GM04503 (cell line): Measurements from ENCODE around the gene KIFC3.
"Not testable (repeated sequence)": the region's sequence is repeated elsewhere in the genome, so short reads cannot be mapped to it uniquely, and the experiment has no call there.

Source experiments
- DNase-seq: peaks from one replicate; pipeline ENCODE4 v3.0.0-alpha.2; 2012; ENCODE audit warnings: low read depth

Gene KIFC3

GRCh38 chr16:57804111-57804837, 2.0 kb upstream of the KIFC3 start:
- DNase-seq: no peak

GRCh38 chr16:57803134-57803990, 1.1 kb upstream of the KIFC3 start:
- no peak for DNase-seq

GRCh38 chr16:57801809-57802340, 416 bp downstream of the KIFC3 start:
- no peak for DNase-seq

- peak; percentile 42 for DNase-seq
These were observed 1.0 kb downstream of the KIFC3 start for GRCh38 chr16:57801098-57801808.

DNA sequence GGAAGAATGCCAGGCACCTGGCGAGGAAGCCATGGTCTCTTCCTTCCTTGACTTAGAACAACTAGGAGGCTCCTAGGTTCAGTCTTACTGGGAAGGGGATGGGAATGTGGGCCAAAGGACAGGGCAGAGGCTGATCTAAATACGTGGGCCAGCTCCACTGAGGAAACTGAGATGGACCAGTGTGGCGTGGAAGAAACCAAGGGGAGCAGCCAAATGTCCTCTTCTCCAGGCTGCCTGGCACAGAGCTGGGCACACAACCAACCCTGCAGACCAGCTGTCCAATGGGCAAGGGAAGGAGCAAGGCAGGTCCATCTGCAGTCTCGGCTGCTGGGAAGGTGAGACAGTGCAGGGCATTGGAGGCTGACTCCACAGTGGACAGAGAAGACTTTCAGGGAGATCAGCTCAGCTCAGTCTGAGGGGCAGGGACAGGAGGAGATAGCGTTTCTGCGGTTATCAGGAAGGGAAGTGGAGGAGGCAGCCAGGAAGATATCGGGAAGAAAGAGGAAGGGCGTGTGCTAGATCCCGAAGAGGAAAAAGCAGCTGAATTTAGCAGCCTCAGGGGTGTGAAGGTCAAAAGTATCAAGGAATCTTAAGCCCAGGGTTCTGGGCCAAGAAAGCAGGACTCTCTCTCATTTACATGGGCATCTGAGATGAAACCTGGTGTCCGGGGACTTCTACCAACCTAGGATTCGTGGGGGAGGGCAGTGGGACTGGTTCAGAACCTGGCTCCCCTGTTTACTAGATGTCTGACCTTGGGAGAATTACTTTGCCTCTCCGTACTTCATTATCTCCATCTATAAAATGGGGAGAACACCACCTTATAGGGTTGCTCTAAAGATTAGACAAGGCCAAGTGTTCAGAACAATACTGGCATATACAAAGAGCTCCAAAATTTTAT, 1.8 kb downstream of the KIFC3 start:
- no peak for DNase-seq

- DNase-seq: no peak
These were observed 2.6 kb downstream of the KIFC3 start for GRCh38 chr16:57799600-57800199.

DNA sequence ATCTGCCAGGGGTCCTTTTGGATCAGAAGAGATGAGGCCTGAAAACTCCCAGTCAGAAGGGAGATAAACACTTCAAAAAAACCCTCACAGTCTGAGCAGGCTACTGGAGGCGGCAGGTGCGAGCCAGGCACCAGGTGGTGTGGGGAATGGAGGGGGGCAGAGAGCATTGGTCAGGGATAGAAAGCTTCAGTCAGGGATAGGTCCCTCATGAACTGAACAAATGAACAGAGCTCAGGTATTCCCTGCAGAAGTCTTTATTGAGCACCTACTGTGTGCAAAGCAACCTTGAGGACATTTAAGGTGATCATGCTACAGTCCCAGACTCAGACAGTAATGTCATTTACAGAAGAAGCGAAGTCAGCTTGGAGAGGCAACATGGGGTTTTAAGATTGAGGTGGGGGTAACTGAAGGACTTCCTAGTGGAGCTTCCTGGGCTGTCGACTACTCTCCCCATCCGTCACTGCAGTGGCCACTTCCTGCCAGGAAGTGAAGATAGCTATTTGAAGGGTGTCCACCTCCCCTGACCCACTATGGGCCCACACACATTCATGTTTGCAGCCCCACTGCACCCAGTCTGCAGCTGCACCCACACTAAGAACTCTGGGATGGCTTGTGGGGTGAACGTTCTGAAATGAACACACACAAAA, 3.2 kb downstream of the KIFC3 start:
- DNase-seq: no peak

DNA sequence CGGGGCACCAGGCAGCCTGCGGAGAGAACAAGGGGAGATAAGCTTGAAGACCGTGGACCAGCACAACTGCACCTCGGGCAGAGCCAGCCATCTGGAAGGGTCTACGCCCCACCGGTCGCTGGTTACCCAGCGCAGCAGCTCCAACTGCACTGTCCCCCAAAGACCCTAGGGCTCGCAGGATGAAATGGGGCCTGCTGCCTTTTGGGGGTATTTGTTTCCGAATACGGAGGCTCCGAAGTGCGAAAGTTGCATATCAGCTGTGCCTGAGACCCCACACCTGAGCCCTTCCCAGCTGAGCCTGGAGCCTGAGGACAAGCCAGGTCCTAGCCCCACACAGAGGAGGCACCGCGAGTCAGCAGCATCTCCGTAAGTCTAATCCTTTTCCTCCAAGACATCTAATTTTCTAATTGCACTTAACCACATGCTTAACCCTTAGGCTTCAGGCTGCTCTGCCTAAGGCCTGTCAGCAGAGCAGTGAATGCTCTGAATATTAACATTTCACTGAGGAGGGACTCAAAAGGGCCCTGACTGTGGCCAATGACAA, 4.0 kb downstream of the KIFC3 start:
- no peak for DNase-seq

DNA sequence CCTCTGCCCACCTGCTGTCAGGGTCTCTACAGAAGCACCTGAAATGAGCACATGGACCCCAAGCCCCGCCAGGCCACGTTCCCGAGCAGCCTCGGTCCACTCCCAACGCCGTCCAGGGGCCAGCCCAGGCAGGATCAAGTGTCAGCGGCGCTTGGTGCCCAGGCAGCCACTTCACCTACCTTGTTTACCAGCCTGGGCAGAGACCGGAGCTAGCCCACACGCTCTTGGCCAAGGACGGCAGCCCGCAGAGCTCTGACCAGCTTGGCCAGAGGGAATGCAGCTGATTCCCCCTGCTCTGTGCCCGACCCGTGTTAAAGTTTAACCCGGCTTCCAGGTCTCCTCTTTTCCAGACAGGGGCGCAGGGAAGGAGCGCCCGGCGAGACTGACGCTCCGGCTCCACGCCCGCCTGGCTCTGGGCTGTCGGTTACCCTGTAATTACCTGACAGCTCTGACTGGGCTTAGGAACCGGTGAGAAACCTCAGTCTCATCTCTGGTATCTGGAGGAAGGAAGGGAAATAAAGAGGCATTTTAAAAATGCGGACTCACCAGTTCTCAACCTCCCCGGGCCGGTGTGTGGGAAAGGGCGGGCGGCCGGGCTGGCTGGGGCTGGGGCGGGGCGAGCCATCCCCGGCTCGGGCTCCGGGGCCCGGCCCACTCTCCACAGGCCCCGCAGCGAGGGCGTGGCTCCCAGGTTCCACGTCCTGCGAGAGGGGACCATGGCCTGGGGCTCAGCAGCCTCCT, 4.6 kb downstream of the KIFC3 start:
- no peak for DNase-seq

DNA sequence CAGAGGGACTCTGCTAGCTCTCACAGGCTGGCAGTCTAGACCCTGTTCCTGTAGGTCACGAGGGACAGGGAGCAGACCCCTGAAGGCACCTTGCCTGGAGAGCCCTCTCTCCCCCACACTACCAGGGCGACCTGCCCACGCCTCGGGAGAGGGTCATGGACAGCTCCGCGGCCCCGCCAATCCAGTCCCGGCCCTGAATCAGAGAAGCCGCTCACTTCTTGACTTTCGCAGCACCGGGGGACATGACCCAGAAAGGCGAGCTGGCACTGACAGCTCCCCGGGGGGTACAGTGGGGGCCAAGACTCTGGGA, 5.1 kb downstream of the KIFC3 start:
- no peak for DNase-seq

DNA sequence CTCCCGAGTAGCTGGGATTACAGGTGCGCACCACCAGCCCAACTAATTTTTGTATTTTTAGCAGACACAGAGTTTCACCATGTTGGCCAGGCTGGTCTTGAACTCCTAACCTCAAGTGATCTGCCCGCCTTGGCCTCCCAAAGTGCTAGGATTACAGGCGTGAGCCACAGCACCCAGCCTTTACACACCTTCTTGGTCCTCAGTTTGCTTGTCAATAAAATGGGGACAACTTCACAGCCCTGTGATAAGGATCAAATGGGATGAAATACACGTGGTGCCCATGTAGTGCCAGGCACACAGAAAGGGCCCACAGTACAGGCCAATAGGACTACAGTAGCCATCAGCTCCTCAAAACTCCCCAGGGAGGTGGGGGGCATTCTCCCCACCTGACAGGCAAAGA, 6.3 kb downstream of the KIFC3 start:
- DNase-seq: not testable (repeated sequence)

DNA sequence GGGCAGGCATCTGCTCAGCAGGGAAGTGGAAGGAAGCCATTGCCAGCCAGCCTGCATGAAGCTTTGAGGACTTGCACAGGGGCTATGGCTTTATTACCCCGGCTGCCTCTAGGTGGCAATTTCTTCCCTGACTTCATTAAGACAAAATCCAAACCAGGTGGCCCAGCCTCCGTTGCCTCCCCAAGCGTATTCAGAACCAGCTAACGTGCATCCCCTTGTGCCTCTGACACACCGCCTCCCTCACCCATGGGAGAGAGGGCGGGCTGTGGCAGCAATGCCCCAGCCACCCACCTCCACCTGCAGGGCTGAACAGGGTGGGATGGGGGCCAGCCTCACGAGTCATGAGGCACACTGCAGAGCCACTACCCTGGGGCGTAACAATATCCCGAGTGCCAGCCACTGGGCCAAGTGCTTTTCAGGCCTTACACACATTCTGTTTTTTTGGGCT, 6.8 kb downstream of the KIFC3 start:
- no peak for DNase-seq

DNA sequence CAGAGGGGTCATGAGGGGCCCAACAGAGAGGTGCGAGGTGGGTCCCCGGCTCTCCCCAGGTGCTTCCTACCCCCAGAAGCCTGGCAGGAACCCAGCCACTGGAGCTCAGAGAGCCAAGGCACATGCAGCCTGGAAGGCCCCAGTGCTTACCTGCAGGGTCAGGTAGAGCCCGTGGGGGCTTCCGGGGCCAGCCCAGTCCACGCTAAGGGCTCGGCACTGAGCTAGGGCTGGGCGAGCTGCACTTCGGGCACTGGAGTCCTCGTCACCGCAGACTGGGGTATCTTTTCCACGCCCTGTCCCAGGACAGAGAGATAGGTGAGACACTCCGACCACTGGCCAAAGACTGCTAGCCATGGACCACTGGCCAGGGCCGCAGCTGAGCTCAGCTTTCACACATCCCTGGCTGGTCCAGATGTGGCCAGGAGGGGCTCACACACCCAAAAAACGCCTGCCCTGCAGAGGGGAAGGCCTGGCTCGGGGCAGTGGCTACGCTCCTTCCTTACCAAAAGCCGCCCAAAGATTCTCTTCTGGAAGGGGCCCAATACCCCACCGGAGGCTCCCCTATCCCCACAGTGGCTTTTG, 7.4 kb downstream of the KIFC3 start:
- no peak for DNase-seq

- no peak for DNase-seq
These were observed 10.3 kb downstream of the KIFC3 start for GRCh38 chr16:57791893-57792461.

DNA sequence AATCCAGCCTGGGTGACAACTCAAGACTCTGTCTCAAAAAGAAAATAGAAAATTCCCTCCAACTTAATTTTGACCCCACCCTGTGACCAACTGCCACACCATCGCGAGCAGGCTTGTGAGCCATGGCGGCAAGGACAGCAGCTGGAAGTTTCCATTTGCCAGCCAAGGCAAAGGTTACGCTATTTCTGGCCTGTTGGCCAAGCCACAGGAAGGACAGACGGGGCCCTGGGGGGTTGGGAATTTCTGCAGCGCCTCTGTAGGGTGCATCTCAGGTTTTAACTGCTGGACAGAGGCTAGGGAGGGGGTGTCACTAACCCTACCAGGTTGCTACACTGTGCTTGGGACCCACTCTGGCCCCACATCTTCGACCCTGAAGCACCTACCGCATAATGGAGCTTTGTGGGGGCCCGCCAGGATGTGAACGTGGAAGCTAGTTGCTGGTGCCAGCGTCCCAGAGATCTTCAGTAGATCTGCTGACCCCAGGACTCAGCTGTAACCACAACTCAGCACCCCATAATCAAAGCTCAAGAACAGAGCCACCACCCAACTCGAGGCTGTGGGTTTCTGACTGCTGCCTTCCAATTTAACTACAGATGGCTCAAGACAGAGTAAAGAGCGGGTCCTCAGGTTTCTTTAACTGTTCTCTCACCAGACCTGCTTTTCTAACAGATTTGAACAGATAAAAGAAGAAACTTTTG, 10.9 kb downstream of the KIFC3 start:
- no peak for DNase-seq

DNA sequence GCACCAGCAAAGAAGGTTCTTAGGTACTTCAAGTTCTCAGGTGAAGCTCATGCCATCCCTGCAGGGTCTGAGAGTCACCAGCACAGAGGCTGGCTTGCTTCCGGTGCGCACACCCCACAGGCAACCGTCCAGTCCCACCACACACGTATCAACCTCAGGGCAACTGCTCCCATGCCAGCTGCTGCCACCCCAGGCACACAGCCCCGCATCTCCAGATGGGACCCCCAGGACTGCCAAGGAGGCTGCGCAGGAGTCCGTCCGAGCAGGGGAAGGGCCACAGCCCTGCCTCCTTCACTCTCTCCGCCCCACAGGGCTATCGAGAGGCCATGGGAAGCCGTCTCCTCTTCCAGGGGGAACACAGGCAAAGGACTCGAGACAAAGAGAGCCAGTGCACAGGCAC, 13.3 kb downstream of the KIFC3 start:
- no peak for DNase-seq

DNA sequence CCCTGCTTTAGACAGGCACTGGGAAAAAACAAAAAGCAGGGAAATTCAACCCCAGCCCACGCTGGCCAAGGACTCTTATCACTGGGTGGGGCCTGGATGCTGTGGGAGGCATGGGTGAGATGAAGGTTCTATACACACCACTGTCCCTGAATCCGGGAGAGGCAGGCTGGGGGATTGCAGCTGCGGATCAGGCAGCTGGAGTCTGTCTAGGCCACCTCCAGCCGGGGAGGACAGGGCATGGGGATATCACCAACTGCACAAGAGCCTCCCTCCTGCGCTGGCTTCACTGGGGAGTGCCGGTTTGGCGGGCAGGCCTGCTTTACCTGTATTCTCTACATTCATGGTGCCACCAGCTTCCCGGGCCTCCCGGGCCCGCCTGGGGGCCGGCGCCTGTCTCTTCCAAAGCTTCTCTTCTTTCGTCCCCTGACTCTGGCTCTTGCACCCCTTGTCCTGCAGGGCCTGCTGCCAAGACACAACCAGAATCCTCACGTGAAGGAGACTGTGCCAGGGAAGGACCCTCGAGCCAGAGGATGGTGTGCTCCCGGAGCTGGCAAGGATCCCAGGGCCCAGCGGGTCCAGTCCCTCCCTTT, 13.9 kb downstream of the KIFC3 start:
- no peak for DNase-seq

DNA sequence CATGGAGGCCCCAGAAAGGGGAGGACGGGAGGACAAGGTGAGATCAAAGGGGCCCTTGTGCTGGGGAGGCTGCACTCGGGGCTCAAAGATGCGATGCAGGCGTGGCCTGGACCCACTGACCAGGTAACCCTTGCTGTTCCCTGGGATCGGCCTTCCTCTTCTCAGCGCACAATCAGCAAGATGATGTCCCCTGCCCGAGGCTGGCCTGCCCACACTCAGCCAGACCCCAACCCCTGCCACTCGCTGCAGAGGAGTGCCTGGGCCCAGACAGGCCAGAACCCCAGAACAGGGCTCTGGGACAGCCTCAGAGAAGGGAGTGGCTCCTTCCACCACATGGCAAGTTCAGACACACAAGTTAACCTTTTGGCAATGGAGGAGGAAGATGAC, 14.8 kb downstream of the KIFC3 start:
- DNase-seq: no peak
